Right renal cortex interstitium (tissue), 3 donors: ENCODE measurements around the gene EPS8L3. TPM values are rescaled to one million over a fixed set of nuclear protein-coding genes. Genes with fewer than 3 reads are reported as not detected.
"Not testable (repeated sequence)": the region's sequence is repeated elsewhere in the genome, so short reads cannot be mapped to it uniquely, and the experiment has no call there.

Experiments used
- DNase-seq, 3 donors: peaks; one replicate each; pipeline ENCODE4 v3.0.0-alpha.2; 2013; ENCODE audit warnings: low read depth in 3 of 3, low spot score in 2 of 3
- polyA plus RNA-seq, 3 donors: library from polyadenylated mRNA; unstranded; fragments of 120-200 nt; gene quantifications; one replicate each; pipeline ENCODE4 v1.2.1, GENCODE V29; 2013; ENCODE audit not compliant: insufficient read length in 3 of 3

EPS8L3 gene
- polyA plus RNA-seq, 3 donors: 0.12 to 0.56 (median 0.28) TPM

DNA sequence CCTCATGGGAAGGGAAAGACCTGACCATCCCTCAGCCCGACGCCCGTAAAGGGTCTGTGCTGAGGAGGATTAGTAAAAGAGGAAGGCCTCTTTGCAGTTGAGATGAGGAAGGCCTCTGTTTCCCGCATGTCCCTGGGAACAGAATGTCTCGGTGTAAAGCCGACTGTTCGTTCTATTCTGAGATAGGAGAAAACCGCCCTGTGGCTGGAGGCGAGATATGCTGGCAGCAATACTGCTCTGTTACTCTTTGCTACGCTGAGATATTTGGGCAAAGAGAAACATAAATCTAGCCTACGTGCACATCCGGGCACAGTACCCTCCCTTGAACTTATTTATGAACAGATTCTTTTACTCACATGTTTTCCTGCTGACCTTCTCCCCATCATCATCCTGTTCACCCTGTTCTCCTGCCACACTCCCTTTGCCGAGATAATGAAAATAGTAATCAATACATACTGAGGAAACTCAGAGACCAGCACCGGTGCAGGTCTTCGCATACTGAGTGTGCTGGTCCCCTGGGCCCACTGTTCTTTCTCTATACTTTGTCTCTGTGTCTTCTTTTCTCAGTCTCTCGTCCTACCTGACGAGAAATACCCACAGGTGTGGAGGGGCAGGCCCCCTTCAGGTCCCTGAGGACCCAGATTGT lies 3.4 kb upstream of the EPS8L3 start:
- not testable (repeated sequence) for DNase-seq

DNA sequence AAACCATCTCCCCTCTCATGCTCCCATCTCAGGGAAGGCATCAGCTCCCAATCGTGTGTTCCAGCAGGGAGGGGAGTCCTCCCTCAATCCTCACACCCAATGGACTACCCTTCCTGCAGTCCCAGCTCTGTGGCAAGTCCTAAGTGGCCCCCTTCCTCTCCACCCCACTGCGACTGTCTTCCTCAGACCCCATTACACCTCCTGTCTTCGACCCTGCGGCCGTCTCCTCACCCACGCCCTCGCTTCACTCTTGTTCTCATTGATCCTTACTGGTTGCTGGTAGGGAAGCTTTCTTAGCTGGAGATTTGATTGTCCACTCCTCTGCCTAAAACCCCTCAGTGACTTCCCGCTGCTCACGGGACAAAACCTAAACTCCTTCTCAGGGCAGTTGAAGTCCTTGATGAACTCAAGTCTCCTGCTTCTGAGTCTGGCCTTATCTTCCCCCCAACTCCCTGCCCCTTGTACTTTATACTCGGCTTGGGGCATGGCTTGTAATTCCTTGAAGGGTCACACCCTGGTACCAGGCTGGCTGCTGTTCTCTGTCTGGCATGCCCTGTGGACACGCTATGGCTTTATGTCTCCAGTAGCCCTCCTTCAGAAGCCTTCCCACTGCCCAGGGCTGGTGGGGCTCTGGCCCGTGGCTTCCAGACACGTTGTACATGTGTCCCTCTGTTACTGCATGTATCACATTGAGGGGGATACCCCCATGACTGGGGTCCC lies 2.3 kb upstream of the EPS8L3 start:
- DNase-seq: no peak

GRCh38 chr1:109765483-109765815 lies 1.7 kb upstream of the EPS8L3 start:
- no peak for DNase-seq

- DNase-seq: no peak
Observed at GRCh38 chr1:109764561-109765482, 1.1 kb upstream of the EPS8L3 start.

- DNase-seq: no peak
Observed at GRCh38 chr1:109762821-109763645, 690 bp downstream of the EPS8L3 start.

GRCh38 chr1:109762039-109762585 lies 1.6 kb downstream of the EPS8L3 start:
- DNase-seq: no peak

GRCh38 chr1:109761227-109762038 lies 2.3 kb downstream of the EPS8L3 start:
- DNase-seq: no peak

DNA sequence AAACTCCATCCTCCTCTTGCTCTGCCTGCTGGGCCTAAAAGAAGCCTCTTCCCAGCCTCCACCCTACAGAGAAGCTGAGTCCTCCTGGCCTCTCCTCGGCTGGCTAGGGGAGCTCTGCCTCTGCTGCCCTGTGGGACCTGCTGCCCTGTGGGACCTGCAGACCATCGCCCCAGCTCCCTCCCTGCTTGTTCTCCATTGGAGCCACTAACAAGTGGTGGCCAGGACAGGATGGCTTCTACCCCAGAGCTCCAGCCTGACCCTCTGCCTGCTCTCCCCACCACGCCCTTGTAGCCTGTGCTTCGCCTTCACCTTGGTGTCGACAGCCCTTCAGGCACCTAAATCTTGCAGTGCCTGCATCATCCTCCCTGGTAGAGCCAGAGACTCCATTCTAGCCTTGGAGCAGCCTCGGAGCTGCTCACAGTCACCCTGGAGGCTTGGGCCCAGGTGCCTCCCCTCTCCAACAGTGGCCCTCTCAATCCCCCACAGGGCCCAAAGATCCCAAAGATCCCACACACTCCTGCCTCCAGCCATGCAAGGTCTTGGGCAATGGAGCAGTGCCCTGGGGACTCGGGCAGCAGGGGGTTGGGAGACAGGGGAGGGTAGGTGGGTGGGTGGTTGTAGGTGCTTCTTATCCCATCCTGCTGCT lies 3.0 kb downstream of the EPS8L3 start:
- DNase-seq: no peak

GRCh38 chr1:109759513-109760334 lies 4.0 kb downstream of the EPS8L3 start:
- no peak for DNase-seq

GRCh38 chr1:109757936-109758786 lies 5.6 kb downstream of the EPS8L3 start:
- no peak for DNase-seq

DNA sequence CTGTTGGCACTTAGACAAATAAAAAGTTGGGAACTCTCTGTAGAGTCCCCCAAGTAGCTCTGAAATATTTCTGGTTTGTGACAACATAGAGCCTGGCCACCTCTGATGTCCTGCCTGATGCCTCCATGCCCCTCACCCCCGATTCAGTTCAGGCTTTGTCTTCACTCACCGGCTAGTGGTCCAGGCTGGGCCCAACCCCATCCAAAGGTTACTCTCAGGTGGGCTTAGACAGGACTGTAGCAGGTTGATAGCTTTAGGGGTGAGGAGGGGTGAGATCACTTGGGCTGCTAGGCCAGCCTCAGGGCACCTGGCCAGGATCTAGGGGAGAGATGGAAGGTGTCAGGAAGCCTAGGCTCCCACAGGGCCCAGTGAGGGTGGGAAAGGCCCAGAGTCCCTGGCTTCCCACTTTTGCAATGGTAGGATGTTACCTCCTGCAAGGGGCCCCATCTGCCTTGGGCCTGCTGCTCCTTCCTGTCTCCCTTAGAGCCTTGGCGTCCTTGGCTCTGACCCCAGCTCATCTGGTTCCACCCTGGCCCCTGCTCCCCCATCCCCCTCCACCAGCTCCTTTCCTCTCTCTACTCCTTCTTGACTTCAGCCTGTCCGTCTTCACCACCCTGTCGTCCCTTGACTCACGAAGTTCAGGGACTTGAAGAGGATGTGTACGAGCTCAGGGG lies 6.7 kb downstream of the EPS8L3 start:
- DNase-seq: no peak

DNA sequence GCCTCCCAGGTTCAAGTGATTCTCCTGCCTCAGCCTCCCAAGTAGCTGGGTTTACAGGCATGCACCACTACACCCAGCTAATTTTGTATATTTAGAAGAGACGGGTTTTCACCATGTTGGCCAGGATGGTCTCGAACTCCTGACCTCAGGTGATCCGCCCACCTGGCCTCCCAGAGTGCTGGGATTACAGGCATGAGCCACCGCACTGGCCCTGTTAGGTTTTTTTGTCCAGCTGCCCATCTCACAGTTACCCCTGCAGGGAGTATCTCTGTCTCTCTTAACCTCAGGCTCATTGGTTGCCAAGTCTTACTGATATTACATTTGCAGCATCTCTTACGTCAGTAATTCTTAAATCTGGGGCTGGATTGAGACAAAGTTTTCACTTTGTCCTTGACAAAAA lies 7.4 kb downstream of the EPS8L3 start:
- DNase-seq: not testable (repeated sequence)

- no peak for DNase-seq
Observed at GRCh38 chr1:109754738-109755137, 9.0 kb downstream of the EPS8L3 start.

DNA sequence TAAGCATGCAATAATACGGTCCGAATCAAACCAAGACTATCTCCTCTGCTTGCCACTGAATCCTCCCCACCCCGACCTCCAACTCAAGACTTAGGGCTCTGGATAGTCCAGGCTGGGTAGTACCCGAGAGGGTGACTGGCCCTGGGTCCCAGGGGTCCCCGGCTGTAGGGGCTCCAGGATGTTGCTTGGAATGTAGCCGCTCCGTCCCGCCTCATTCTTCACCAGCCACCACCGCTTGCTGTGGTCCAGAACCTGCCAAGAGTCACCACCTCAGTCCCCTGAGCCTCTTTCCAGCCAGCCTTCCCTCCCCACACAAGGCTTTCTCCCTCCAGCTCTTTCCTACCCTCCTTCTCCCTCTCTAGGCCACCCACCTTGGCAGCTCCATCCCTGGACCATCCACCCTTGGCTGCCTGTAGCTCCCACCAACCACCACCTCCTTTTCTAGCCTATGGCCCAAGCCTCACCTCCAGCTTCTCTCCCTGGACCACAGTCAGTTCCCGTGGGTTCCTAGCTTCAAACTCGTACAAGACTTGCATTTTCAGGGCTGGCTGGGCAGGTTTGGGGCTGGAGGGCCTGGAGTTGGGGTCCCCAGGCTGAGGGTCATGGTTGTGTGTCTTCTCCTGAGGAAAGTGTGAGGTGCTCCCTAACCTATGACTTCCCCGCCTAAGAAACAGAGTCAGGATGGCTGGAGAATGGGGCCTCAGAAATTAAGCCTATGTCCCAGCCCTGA lies 12.0 kb downstream of the EPS8L3 start:
- DNase-seq: no peak

- no peak for DNase-seq
Observed at GRCh38 chr1:109750920-109751319, 12.8 kb downstream of the EPS8L3 start.
